K562 treated with DMSO at 1 percent for 4 hours (cell line): Measurements from ENCODE around the gene ZSWIM1. TPM values are rescaled to one million over a fixed set of nuclear protein-coding genes. Genes with fewer than 3 reads are reported as not detected.

Experiments used
- total RNA-seq: library from RNA; unstranded; fragments of 300-600 nt; gene quantifications from 2 replicates; pipeline ENCODE4 v1.2.3, GENCODE V29; 2022; ENCODE audit not compliant: insufficient read depth

ZSWIM1 gene
- total RNA-seq = 14.2 and 15.1 TPM in 2 replicates

DNA sequence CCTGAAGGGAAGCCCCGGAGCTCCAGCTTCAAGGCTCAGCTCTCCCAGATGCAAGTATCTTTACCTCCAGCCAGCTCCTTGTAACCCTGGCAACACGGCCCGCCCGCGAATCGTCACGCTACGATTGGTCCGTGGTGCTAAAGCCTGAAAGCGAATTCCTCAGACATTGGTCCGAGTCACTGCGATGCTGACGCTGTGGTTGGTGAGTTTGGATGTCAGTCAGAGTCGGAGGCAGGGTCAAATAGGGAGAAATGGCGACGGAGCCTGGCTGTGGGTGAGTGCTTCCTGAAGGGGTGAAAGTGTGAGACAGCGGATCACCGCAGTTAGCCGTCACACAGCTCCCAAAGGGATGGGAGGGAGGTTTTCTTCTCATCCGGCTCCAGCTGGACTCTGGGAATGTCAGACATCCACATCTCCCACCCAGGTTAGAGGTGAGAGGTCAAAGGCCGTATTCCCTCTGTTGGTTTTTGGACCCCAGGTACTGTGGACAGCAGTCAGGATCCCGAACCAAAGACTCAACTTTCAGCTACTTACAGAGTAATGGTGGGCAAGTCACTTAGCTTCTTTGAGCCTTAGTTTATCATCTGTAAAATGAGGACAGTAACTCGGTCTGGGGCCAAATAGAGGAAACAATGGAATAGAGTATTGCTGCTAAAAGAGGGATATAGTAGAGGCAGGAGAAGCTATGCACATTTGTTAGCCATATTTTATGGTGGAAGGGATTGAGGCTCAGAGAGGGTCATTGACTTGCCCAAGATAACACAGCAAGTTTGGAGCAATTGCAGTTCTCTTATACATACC, at the start of gene ZSWIM1:
Gene ZSWIM1 (plus strand): TSS at position 240 of the 801 bp plus-strand sequence. CDS start 1,366 bp downstream, outside the sequence.

GRCh38 chr20:45833030-45833882, 47.8 kb upstream of the ZSWIM1 start, which contains the start of gene SNX21:
Gene SNX21 (plus strand): TSS chr20:45833799. CDS start chr20:45833920, 121 bp downstream.

GRCh38 chr20:45857114-45857881, 23.7 kb upstream of the ZSWIM1 start, which contains the start of the genes ACOT8 and ZSWIM3:
Gene ACOT8 (minus strand): TSS chr20:45857392. CDS start chr20:45857315, 77 bp downstream.
Gene ZSWIM3 (plus strand): TSS chr20:45857614. CDS start chr20:45857826, 212 bp downstream.

DNA sequence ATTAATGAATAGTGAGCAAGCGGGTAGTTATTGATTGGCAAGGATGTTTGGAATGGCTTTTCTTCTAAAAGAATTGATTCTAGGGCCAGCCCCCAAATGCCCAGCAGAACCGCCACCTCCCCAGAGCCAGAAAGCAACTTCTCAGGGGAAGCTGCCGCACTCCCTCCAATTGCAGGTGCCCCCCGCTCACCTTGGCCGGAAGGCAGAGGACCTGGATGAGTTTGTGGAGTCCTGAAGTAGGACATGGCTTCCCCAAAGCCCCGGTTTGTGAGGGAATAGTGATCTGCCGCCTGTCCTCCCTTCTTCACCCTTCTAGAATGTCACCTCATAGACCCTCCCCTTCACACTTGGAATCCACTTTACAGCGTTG, 6.3 kb downstream of the ZSWIM1 start, which contains the start of gene SPATA25:
Gene SPATA25 (minus strand): TSS at position 277 of the 370 bp plus-strand sequence. CDS start 32 bp downstream, at position 245.

GRCh38 chr20:45890985-45891983, 10.3 kb downstream of the ZSWIM1 start, which contains the start of the genes CTSA and NEURL2:
Gene CTSA (plus strand): TSS chr20:45891335. CDS start chr20:45891569, 234 bp downstream.
Gene NEURL2 (minus strand): TSS chr20:45891208. CDS start chr20:45890991, 217 bp downstream.

GRCh38 chr20:45911486-45912343, 30.7 kb downstream of the ZSWIM1 start, which contains the start of gene PLTP:
Gene PLTP (minus strand): TSS chr20:45912155. CDS start chr20:45911452, 703 bp downstream.

Other genes with a start within 250 kb of the ZSWIM1 start
- not detected in 2 replicates for gene WFDC9, start 249.9 kb upstream of the ZSWIM1 start, total RNA-seq
- gene WFDC11, start 211.0 kb upstream of the ZSWIM1 start, total RNA-seq = not detected in 2 replicates
- not detected in 2 replicates for gene WFDC13, start 179.2 kb upstream of the ZSWIM1 start, total RNA-seq
- gene WFDC10B, start 176.2 kb upstream of the ZSWIM1 start, total RNA-seq = not detected in 2 replicates
- gene SPINT4, start 158.9 kb upstream of the ZSWIM1 start, total RNA-seq = not detected in 2 replicates
- not detected in 2 replicates for gene WFDC3, start 89.3 kb upstream of the ZSWIM1 start, total RNA-seq
- gene DNTTIP1, start 89.3 kb upstream of the ZSWIM1 start, total RNA-seq = 30.5 and 47.2 TPM in 2 replicates
- gene UBE2C, start 68.6 kb upstream of the ZSWIM1 start, total RNA-seq = 3.3 and 5.4 TPM in 2 replicates
- gene TNNC2, start 53.9 kb upstream of the ZSWIM1 start, total RNA-seq = not detected in 2 replicates
- 0.53 and 2.0 TPM in 2 replicates for gene SNX21, start 47.4 kb upstream of the ZSWIM1 start, total RNA-seq
- gene ACOT8, start 23.8 kb upstream of the ZSWIM1 start, total RNA-seq = 50.2 and 57.2 TPM in 2 replicates
- gene ZSWIM3, start 23.6 kb upstream of the ZSWIM1 start, total RNA-seq = 9.4 and 9.8 TPM in 2 replicates
- gene SPATA25, start 6.4 kb downstream of the ZSWIM1 start, total RNA-seq = not detected in 2 replicates
- 2.0 and 5.7 TPM in 2 replicates for gene NEURL2, start 10.0 kb downstream of the ZSWIM1 start, total RNA-seq
- 69.3 and 82.0 TPM in 2 replicates for gene CTSA, start 10.1 kb downstream of the ZSWIM1 start, total RNA-seq
- gene PLTP, start 30.9 kb downstream of the ZSWIM1 start, total RNA-seq = 27.6 and 40.1 TPM in 2 replicates
- 21.4 and 22.9 TPM in 2 replicates for gene PCIF1, start 53.5 kb downstream of the ZSWIM1 start, total RNA-seq
- 10.8 and 14.9 TPM in 2 replicates for gene ZNF335, start 91.0 kb downstream of the ZSWIM1 start, total RNA-seq
- 0.52 TPM in 1 of 2 replicates, not detected in the other for gene MMP9, start 127.7 kb downstream of the ZSWIM1 start, total RNA-seq
- gene SLC12A5, start 148.0 kb downstream of the ZSWIM1 start, total RNA-seq = 11.8 and 15.5 TPM in 2 replicates
- gene NCOA5, start 208.7 kb downstream of the ZSWIM1 start, total RNA-seq = 22.7 and 32.1 TPM in 2 replicates
- 1.0 and 4.6 TPM in 2 replicates for gene CD40, start 237.1 kb downstream of the ZSWIM1 start, total RNA-seq